GM10266 (cell line): ENCODE data around the gene POC5.

Experiments used
- DNase-seq: peaks from one replicate; pipeline ENCODE4 v3.0.0; 2012; ENCODE audit errors: extremely low spot score
- TF ChIP-seq, protein P1 (sequence below): IDR thresholded peaks from 2 replicates; pipeline ENCODE4 v1.5.1; 2012; ENCODE audit warnings: mild to moderate bottlenecking, low read depth; ENCODE audit not compliant: control insufficient read depth, insufficient read depth; ENCODE audit errors: missing control alignments

The POC5 gene

DNA sequence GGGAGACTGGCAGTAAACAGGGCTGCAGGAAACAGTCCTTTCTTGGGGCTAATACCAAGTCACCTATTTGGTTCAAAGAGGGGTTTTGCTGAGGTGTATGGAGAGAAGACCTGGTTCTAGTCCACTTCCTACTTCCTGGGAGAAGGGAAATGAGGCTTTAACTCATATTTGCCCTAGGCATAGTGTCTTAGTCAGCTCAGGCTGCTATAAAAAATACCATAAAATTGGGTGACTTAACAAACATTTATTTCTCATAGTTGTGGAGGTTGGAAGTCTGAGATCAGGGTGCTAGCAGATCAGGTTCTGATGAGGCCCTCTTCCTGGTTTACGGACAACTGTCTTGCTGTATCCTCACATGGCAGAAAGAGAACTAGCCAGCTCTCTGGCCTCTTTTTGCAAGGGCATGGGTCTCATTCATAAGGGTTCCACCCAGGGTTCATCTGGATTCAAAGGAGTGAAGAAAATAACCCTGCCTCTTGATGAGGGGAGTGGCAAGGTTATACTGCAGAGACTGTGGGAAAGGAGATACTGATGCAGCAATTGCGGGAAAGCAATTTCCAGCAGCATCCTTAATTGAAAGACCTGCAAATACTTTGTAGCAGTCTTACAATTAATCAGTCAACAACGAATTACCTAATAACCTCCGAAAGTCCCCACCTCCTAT is 65.5 kb downstream of the POC5 start:
- TF ChIP-seq, protein P1, sequence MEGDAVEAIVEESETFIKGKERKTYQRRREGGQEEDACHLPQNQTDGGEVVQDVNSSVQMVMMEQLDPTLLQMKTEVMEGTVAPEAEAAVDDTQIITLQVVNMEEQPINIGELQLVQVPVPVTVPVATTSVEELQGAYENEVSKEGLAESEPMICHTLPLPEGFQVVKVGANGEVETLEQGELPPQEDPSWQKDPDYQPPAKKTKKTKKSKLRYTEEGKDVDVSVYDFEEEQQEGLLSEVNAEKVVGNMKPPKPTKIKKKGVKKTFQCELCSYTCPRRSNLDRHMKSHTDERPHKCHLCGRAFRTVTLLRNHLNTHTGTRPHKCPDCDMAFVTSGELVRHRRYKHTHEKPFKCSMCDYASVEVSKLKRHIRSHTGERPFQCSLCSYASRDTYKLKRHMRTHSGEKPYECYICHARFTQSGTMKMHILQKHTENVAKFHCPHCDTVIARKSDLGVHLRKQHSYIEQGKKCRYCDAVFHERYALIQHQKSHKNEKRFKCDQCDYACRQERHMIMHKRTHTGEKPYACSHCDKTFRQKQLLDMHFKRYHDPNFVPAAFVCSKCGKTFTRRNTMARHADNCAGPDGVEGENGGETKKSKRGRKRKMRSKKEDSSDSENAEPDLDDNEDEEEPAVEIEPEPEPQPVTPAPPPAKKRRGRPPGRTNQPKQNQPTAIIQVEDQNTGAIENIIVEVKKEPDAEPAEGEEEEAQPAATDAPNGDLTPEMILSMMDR = no peak
- no peak for DNase-seq

DNA sequence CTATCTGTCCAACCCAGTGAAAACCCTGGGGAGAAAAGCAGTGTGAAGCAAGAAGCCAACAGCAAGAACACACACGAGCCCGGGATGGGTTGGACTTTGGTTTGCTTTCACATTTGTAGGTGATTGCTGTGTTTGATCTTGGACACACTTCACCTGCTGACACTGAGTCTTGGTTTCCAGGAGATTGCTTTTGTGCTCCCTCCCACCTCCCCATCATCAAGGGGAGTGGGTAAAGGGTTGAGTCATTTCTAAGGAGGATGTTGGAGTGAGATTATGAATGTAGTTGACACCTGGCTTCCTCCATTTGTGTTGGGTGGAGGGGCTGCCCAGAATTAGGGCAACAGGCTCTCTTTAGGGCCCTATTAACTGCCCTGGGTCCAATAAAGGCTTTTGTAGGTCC is 68.5 kb downstream of the POC5 start:
- DNase-seq = peak; percentile 27

DNA sequence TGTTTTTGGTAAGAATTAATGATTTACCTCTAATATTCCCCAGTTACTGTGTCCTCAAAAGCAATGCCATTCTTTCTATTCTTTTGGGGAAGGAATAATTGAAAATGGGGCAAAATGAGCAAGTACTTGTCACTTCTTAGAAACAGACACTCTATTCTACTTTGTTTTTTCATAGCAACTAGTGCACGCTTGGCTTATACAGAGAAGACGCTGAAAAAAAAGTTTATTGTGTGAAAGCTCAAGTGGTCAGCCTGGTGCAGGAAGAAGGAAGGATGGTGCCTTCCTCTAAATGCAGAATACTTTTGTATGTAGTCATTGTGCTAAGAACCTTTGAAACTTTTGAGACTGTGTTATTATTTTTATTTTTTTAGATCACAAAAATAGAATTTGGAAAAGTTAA is 76.4 kb downstream of the POC5 start:
- no peak for DNase-seq
- TF ChIP-seq, protein P1 = no peak

More for the DNA sequence above, 68.5 kb downstream of the POC5 start:
- TF ChIP-seq, protein P1 = no peak

DNA sequence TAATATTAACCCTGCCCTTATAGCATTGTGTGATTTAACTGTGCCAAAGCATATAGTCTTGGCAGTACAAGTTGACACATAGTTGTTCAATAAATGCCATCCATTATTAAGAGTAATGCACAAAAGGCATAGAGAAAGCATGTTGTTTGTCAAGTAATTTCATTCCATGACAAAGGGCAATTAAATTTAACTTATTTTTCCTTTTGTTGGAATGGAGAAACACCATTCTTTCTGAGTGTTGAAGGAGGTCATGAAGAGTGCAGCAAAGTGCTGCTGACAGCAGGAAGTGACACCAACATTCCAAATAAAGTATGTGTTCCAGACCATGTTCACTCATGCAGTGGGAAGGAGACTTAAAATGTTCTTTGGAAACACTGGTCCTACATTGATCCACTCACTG is 76.8 kb downstream of the POC5 start:
- no peak for DNase-seq
- TF ChIP-seq, protein P1 = no peak

GRCh38 chr5:75639535-75640311 is 77.5 kb downstream of the POC5 start:
- TF ChIP-seq, protein P1 = no peak
- no peak for DNase-seq

GRCh38 chr5:75637949-75638348 is 79.3 kb downstream of the POC5 start:
- TF ChIP-seq, protein P1 = no peak
- DNase-seq = no peak

- TF ChIP-seq, protein P1 = no peak
- no peak for DNase-seq
These were observed 84.9 kb downstream of the POC5 start for GRCh38 chr5:75632321-75632720.
